A673 (cell line): Measurements from ENCODE around the gene OSBP. TPM values are rescaled to one million over a fixed set of nuclear protein-coding genes. Genes with fewer than 3 reads are reported as not detected.
A peak's percentile ranks its signal among the peaks of the same experiment; 100 is the strongest.

Experiments
- BruUV-seq: library from RNA; stranded (reverse); fragments of 400-500 nt; replicated peaks from 2 replicates; lab custom pipeline; 2021; lab: Mats Ljungman, UMichigan
- CTCF ChIA-PET: fragments of 300-600 bp; sonication (Branson Sonifier 250); formaldehyde crosslinking; loops from one replicate; lab custom pipeline; 2022; ENCODE audit warnings: antibody characterized with exemption; lab: Charles Lee
- POLR2A ChIA-PET: fragments of 300-600 bp; sonication (Branson Sonifier 250); formaldehyde crosslinking; loops from one replicate; lab custom pipeline; 2022; ENCODE audit warnings: antibody characterized with exemption; ENCODE audit not compliant: low non-redundant PET; lab: Charles Lee
- DNase-seq: peaks from one replicate; pipeline ENCODE4 v3.0.0-alpha.2; 2015; ENCODE audit warnings: low spot score
- H3K27ac ChIP-seq: fragments of 200-600 bp; sonication (generic); 2 replicates; pipeline ENCODE4 v1.5.1; 2016; ENCODE audit warnings: mixed run types, low read depth, mild to moderate bottlenecking, mixed read lengths, antibody characterized with exemption, low read length; ENCODE audit not compliant: poor library complexity, severe bottlenecking
- H3K27me3 ChIP-seq: fragments of 200-600 bp; sonication (generic); replicated peaks from 2 replicates; pipeline ENCODE4 v1.6.1; 2017; ENCODE audit warnings: mixed run types, low read depth, mild to moderate bottlenecking, mixed read lengths, antibody characterized with exemption, low read length; ENCODE audit not compliant: insufficient read depth, poor library complexity
- H3K36me3 ChIP-seq: fragments of 200-600 bp; sonication (generic); 2 replicates; pipeline ENCODE4 v1.6.1; 2016; ENCODE audit warnings: mixed run types, mild to moderate bottlenecking, mixed read lengths, antibody characterized with exemption, low read length; ENCODE audit not compliant: insufficient read depth, poor library complexity, severe bottlenecking
- H3K4me1 ChIP-seq: fragments of 200-600 bp; sonication (generic); 2 replicates; pipeline ENCODE4 v1.6.1; 2017; ENCODE audit warnings: mixed run types, mild to moderate bottlenecking, mixed read lengths, antibody characterized with exemption, low read length; ENCODE audit not compliant: insufficient read depth, poor library complexity, severe bottlenecking
- H3K4me3 ChIP-seq: fragments of 200-600 bp; sonication (generic); 2 replicates; pipeline ENCODE4 v1.5.1; 2016; ENCODE audit warnings: low read depth, mixed run types, mild to moderate bottlenecking, mixed read lengths, low read length; ENCODE audit not compliant: poor library complexity, severe bottlenecking
- H3K9me3 ChIP-seq: fragments of 200-600 bp; sonication (generic); 2 replicates; pipeline ENCODE4 v1.6.1; 2016; ENCODE audit warnings: mixed run types, low read depth, mild to moderate bottlenecking, mixed read lengths, antibody characterized with exemption, low read length; ENCODE audit not compliant: poor library complexity, severe bottlenecking
- CTCF ChIP-seq: fragments of 300-800, 200-600 bp; sonication (generic); conservative IDR thresholded peaks from 2 replicates; pipeline ENCODE4 v1.5.1; 2017; ENCODE audit warnings: low read depth, mild to moderate bottlenecking, antibody characterized with exemption, low read length, moderate library complexity, mixed read lengths
- EZH2 ChIP-seq: fragments of 200-600 bp; sonication (generic); IDR thresholded peaks from 2 replicates; pipeline ENCODE4 v1.6.1; 2017; ENCODE audit warnings: borderline replicate concordance, low read depth, mild to moderate bottlenecking, mixed read lengths, antibody characterized with exemption, low read length; ENCODE audit not compliant: poor library complexity, severe bottlenecking
- intact Hi-C: fragments of 100-400 bp; cut with micrococcal nuclease; formaldehyde crosslinking; loops from one replicate; pipeline ENCODE4 v1.10.0; 2022; ENCODE audit not compliant: unreplicated experiment
- total RNA-seq: library from RNA; stranded (reverse); gene quantifications from 2 replicates; pipeline ENCODE4 v1.2.3, GENCODE V29; 2021

The OSBP gene
- total RNA-seq, 1 experiment from 2014 or later = 40.7 TPM

DNA sequence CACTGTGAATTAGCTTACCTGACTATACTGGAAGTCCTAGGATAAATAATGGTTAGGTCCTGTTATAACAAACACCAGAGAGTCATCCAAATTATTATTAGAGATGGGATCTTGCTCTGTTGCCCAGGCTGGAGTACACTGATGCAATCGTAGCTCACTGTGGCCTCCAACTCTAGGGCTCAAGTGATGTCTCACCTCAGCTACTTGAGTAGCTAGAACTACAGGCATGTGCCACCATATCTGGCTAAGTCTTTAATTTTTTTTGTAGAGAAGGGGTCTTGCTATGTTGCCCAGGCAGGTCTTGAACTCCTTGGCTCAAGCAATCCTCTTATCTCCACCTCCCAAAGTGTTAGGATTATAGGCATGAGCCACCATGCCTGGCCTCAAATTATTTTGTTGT lies 37.2 kb downstream of the OSBP start:
- no peak for TF ChIP-seq CTCF
- TF ChIP-seq EZH2 = no peak
- H3K4me1 ChIP-seq = no peaks in the 10 kb centered on the region
- no peaks in the 10 kb centered on the region for H3K27me3 ChIP-seq
- POLR2A ChIA-PET = interaction anchor here (0.6 kb wide), 1 partner anchor 99 kb away, joined by 3 read pairs; no protein-coding TSS in a partner anchor
- peaks cover 56% of the 10 kb centered on the region for H3K36me3 ChIP-seq
- CTCF ChIA-PET = no interaction called here
- no TSS peak for BruUV-seq
- intact Hi-C loops = no loop called here
- H3K27ac ChIP-seq = no peak overlapping the region
- DNase-seq = no peak
- H3K4me3 ChIP-seq = no peak overlapping the region
- no peaks in the 10 kb centered on the region for H3K9me3 ChIP-seq

DNA sequence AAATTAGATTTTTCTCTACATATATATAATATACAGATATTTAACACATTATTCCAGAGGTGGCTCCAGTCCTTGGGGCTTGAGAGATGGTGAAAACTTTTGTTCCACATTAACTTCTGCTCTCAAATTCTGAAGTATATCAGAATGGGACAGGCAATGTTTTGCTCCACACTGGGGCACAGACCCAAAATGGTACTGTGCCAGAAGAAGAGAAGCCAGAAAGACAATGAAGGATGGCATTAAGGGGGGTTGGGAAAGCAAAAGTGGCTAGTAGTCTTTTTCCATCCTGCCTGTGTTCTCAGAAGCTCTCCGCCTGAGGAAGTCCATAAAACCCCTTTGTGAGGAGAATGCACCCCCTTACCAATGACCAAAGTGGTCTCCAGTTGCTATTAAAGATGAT lies 40.1 kb downstream of the OSBP start:
- no peak for DNase-seq
- TF ChIP-seq EZH2 = no peak
- intact Hi-C loops = no loop called here
- CTCF ChIA-PET = no interaction called here
- H3K27ac ChIP-seq = no peak overlapping the region
- no peaks in the 10 kb centered on the region for H3K9me3 ChIP-seq
- POLR2A ChIA-PET = no interaction called here
- H3K4me3 ChIP-seq = no peak overlapping the region
- H3K27me3 ChIP-seq = no peaks in the 10 kb centered on the region
- H3K4me1 ChIP-seq = no peaks in the 10 kb centered on the region
- no TSS peak for BruUV-seq
- peaks cover 48% of the 10 kb centered on the region for H3K36me3 ChIP-seq

- peaks cover 43% of the 10 kb centered on the region for H3K36me3 ChIP-seq
- H3K4me1 ChIP-seq = no peaks in the 10 kb centered on the region
- peak overlapping the region; percentile 49 for H3K27ac ChIP-seq
- POLR2A ChIA-PET = no interaction called here
- intact Hi-C loops = no loop called here
- no peak overlapping the region for H3K4me3 ChIP-seq
- no peaks in the 10 kb centered on the region for H3K9me3 ChIP-seq
- CTCF ChIA-PET = no interaction called here
- H3K27me3 ChIP-seq = no peaks in the 10 kb centered on the region
- no peak for TF ChIP-seq EZH2
- no peak for TF ChIP-seq CTCF
- BruUV-seq = no TSS peak
- no peak for DNase-seq
These were observed 40.6 kb downstream of the OSBP start for GRCh38 chr11:59574932-59575502.

DNA sequence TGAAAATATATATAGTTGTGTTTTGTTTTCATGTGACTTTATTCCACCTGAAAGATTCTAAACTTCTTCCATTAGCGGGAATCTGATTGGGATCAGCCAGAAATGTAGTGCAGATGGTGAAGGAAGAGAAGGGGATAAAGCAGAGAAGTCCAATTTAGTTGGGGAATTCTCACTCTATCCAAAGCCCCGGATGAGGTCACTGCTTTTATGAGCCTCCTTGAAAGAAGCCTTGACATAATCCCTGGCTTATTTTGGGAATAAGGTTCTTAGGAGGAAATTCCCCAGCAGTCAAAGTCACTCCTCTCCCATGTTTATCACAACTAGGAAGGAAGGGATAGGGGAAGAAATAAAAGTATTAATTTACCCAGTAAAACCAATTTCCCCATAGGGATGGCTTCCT lies 41.1 kb downstream of the OSBP start:
- TF ChIP-seq EZH2 (no peak), CTCF (no peak)
- Histone ChIP-seq H3K4me1 (no peaks in the 10 kb centered on the region), H3K4me3 (no peak overlapping the region), H3K9me3 (no peaks in the 10 kb centered on the region), H3K27ac (peak overlapping the region; percentile 49), H3K36me3 (peaks cover 39% of the 10 kb centered on the region), H3K27me3 (no peaks in the 10 kb centered on the region)
- ChIA-PET POLR2A (no interaction called here), CTCF (no interaction called here)
- DNase-seq = no peak
- BruUV-seq = no TSS peak
- intact Hi-C loops = no loop called here
